Right lobe of liver (tissue), 4 donors: Measurements from ENCODE around the gene COL1A1.

ENCODE experiments used
- CTCF ChIP-seq, 4 donors: fragments of 200-600 bp in 3 of 4; fragments of 450-650 bp in 1 of 4; IDR thresholded peaks; one replicate each; pipeline versions ENCODE4 v1.5.1 to v1.8.0; 2016 to 2022; ENCODE audit warnings: antibody characterized with exemption in 4 of 4, mild to moderate bottlenecking in 2 of 4
- POLR2A ChIP-seq: fragments of 450-650 bp; IDR thresholded peaks from one replicate; pipeline ENCODE4 v1.6.1; 2017; ENCODE audit warnings: antibody characterized with exemption, mild to moderate bottlenecking
- donor health status: DM: no; HTN: no; CAD: no.
- donor health status: DM: no; HTN: no; CAD: no.
- donor health status: DM: no; HTN: yes; CAD: no.

- TF ChIP-seq CTCF (IDR thresholded peaks at IDR 0.05) (no peak), POLR2A (no peak)
Observed at GRCh38 chr17:50190603-50191358, 10.7 kb downstream of the COL1A1 start.
